Limb (tissue), 2 donors: ENCODE data around the gene LIM2.
"Not testable (repeated sequence)": the region's sequence is repeated elsewhere in the genome, so short reads cannot be mapped to it uniquely, and the experiment has no call there.

Source experiments
- DNase-seq, 2 donors: peaks; one replicate each; pipeline ENCODE4 v3.0.0-alpha.2; 2016; ENCODE audit errors: extremely low spot score in 2 of 2

LIM2 gene

GRCh38 chr19:51387924-51388389 is at the start of gene LIM2:
TSS of gene LIM2 (minus strand) at chr19:51387974. CDS start at chr19:51387443, 531 bp downstream.
- no peak for DNase-seq

GRCh38 chr19:51434456-51434855 is 46.7 kb upstream of the LIM2 start:
- no peak for DNase-seq

- DNase-seq, result no peak
Measured at GRCh38 chr19:51433043-51433442, 45.3 kb upstream of the LIM2 start.

GRCh38 chr19:51431124-51431523 is 43.4 kb upstream of the LIM2 start:
- DNase-seq, result no peak

- no peak for DNase-seq
Measured at GRCh38 chr19:51430221-51430620, 42.4 kb upstream of the LIM2 start.

GRCh38 chr19:51427201-51427600 is 39.4 kb upstream of the LIM2 start:
- no peak for DNase-seq

- DNase-seq, result peak; percentile 44 to 86
Measured at GRCh38 chr19:51422053-51422448, 34.3 kb upstream of the LIM2 start.

GRCh38 chr19:51421229-51422052 is 33.7 kb upstream of the LIM2 start:
- no peak for DNase-seq

GRCh38 chr19:51420511-51420910 is 32.7 kb upstream of the LIM2 start:
- not testable (repeated sequence) for DNase-seq

GRCh38 chr19:51418707-51419106 is 30.9 kb upstream of the LIM2 start:
- DNase-seq, result no peak

- DNase-seq, result no peak
Measured at GRCh38 chr19:51417810-51418157, 30.0 kb upstream of the LIM2 start.

GRCh38 chr19:51417107-51417809 is 29.5 kb upstream of the LIM2 start, which contains the start of gene SIGLEC10:
TSS of gene SIGLEC10 (minus strand) at chr19:51417642. CDS start at chr19:51417581, 61 bp downstream.
- DNase-seq, result no peak

GRCh38 chr19:51416422-51416821 is 28.6 kb upstream of the LIM2 start:
- DNase-seq, result not testable (repeated sequence)

GRCh38 chr19:51415187-51415586 is 27.4 kb upstream of the LIM2 start:
- DNase-seq, result no peak

GRCh38 chr19:51410950-51411748 is 23.4 kb upstream of the LIM2 start:
- DNase-seq, result no peak

- DNase-seq, result no peak
Measured at GRCh38 chr19:51407511-51408131, 19.8 kb upstream of the LIM2 start.

- no peak for DNase-seq
Measured at GRCh38 chr19:51402117-51402516, 14.3 kb upstream of the LIM2 start.

GRCh38 chr19:51399936-51400335 is 12.2 kb upstream of the LIM2 start:
- DNase-seq, result not testable (repeated sequence)

GRCh38 chr19:51399231-51399630 is 11.5 kb upstream of the LIM2 start:
- DNase-seq, result no peak

- peak in 1 of 2 donors; percentile 25 for DNase-seq
Measured at GRCh38 chr19:51398096-51398704, 10.4 kb upstream of the LIM2 start.

- not testable (repeated sequence) for DNase-seq
Measured at GRCh38 chr19:51397453-51397852, 9.7 kb upstream of the LIM2 start.
